Tibial artery (tissue), 4 donors: ENCODE data around the gene GNG7.
"Not testable (repeated sequence)": the region's sequence is repeated elsewhere in the genome, so short reads cannot be mapped to it uniquely, and the experiment has no call there.

Experiments
- DNase-seq, 2 donors: peaks; one replicate each; pipeline ENCODE4 v3.0.0-alpha.2; 2019
- H3K27ac ChIP-seq, 2 donors: fragments of 200-600 bp; sonication (generic) in 1 of 2; 1 replicate in 1 of 2; 2 replicates in 1 of 2; pipeline ENCODE4 v1.5.1; 2018 to 2019; ENCODE audit warnings: mild to moderate bottlenecking in 1 of 2
- H3K27me3 ChIP-seq, 2 donors: fragments of 200-600 bp; sonication (generic) in 1 of 2; one replicate each; pipeline versions ENCODE4 v1.5.1 to v1.6.0; 2016 to 2019
- H3K36me3 ChIP-seq, 3 donors: fragments of 200-600 bp; sonication (generic) in 2 of 3; one replicate each; pipeline ENCODE4 v1.5.1; 2016 to 2019; ENCODE audit warnings: mild to moderate bottlenecking in 2 of 3
- H3K4me1 ChIP-seq, 4 donors: fragments of 200-600 bp; sonication (generic) in 2 of 4; 1 replicate in 3 of 4; 2 replicates in 1 of 4; pipeline ENCODE4 v1.5.1; 2016 to 2019
- H3K4me3 ChIP-seq, 2 donors: fragments of 200-600 bp; sonication (generic) in 1 of 2; 1 replicate in 1 of 2; 2 replicates in 1 of 2; pipeline ENCODE4 v1.5.1; 2018 to 2019; ENCODE audit warnings: mild to moderate bottlenecking in 2 of 2
- H3K9me3 ChIP-seq, 3 donors: fragments of 200-600 bp; sonication (generic) in 1 of 3; one replicate each; pipeline ENCODE4 v1.5.1; 2016 to 2019
- CTCF ChIP-seq, 2 experiments: fragments of 200-600 bp in 1 of 2; fragments of 450-650 bp in 1 of 2; IDR thresholded peaks; one replicate each; pipeline ENCODE4 v1.5.1; 2017 to 2019; ENCODE audit warnings: antibody characterized with exemption in 2 of 2, mild to moderate bottlenecking in 1 of 2, moderate library complexity in 1 of 2
- intact Hi-C: fragments of 100-400 bp; cut with DNase I; formaldehyde crosslinking; loops from one replicate; pipeline ENCODE4 v1.15.0; 2023; ENCODE audit warnings: low total_unique reads

GNG7 gene

GRCh38 chr19:2574478-2574931, 128.0 kb downstream of the GNG7 start:
- no peak for TF ChIP-seq CTCF (IDR thresholded peaks at IDR 0.05)
- intact Hi-C loops = no loop called here

GRCh38 chr19:2573916-2574315, 128.6 kb downstream of the GNG7 start:
- Histone ChIP-seq H3K27me3 (no peaks in the 10 kb centered on the region), H3K36me3 (no peaks in the 10 kb centered on the region), H3K4me3 (no peak overlapping the region), H3K27ac (no peak overlapping the region), H3K4me1 (peaks cover 3 to 40% (median 35%) of the 10 kb centered on the region in 4 donors), H3K9me3 (no peaks in the 10 kb centered on the region)
- no peak for TF ChIP-seq CTCF (IDR thresholded peaks at IDR 0.05)
- peak; percentile 14 to 67 for DNase-seq
- intact Hi-C loops = no loop called here

More at GRCh38 chr19:2574478-2574931, 128.0 kb downstream of the GNG7 start:
- peak; percentile 15 to 65 for DNase-seq
- H3K27me3 ChIP-seq = no peaks in the 10 kb centered on the region
- no peak overlapping the region for H3K4me3 ChIP-seq
- no peaks in the 10 kb centered on the region for H3K9me3 ChIP-seq
- H3K4me1 ChIP-seq = peaks cover 3 to 46% (median 38%) of the 10 kb centered on the region in 4 donors
- peak overlapping the region; percentile 44 to 75 for H3K27ac ChIP-seq
- H3K36me3 ChIP-seq = no peaks in the 10 kb centered on the region

- H3K9me3 ChIP-seq, H3K27me3 ChIP-seq, intact Hi-C loops, H3K27ac ChIP-seq, H3K4me3 ChIP-seq, H3K36me3 ChIP-seq: not testable (repeated sequence)
- DNase-seq = peak in 1 of 2 donors; percentile 42
- H3K4me1 ChIP-seq = peaks cover 3 to 22% (median 19%) of the 10 kb centered on the region in 4 donors
Measured at GRCh38 chr19:2572152-2572551, 130.3 kb downstream of the GNG7 start.

DNA sequence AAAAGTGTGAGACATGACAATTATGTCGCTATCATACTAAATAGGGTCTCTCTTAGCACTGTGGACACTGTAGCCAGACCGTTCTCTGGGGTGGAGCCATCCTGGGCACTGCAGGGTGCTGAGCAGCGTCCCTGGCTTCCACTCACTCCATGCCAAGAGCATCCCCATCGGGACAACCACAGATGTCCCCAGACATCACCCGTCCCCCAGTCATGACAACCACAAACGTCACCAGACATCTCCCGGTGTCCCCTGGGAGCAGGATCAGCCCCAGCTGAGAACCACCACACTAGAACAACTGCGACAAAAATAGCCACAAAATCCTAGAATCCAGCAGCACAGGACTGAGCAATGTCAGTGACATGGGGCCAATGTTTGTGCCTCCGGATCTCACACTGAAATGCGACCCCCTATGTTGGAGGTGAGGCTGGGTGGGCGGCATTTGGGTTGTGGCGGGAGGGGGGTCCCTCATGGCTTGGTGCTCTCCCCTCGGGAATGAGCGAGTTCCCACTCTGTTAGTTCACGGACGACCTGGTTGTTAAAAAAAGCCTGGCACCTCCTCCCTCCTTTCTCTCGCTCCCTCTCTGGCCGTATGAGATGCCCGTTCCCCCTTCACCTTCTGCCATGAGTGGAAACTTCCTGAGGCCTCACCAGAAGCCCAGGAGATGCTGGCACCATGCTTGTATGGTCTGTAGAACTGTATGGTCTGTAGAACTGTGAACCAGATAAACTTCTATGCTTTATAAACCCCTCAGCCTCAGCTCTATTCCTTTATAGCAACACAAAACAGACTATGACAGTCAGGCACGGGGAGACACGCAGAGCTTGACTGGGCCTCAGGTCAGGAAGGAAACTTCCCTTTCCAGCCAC, 132.7 kb downstream of the GNG7 start:
- Histone ChIP-seq H3K9me3 (no peaks in the 10 kb centered on the region), H3K27me3 (no peaks in the 10 kb centered on the region), H3K4me1 (peaks cover 0 to under 1% (median 0%) of the 10 kb centered on the region in 4 donors), H3K36me3 (no peaks in the 10 kb centered on the region), H3K4me3 (no peak overlapping the region), H3K27ac (no peak overlapping the region)
- peak; percentile 18 to 65 for DNase-seq
- intact Hi-C loops = no loop called here
- no peak for TF ChIP-seq CTCF (IDR thresholded peaks at IDR 0.05)

DNA sequence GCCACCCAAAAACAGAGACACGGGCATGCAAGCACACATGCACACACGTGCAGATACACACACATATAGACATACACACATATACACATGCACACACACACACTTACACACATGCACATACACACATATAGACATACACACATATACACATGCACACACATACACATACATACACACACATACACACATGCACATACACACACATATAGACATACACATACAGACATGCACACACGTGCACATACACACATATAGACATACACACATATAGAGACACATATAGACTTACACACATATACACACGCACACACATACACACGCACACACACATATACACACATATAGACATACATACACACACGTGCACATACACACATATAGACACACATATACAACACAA, 134.5 kb downstream of the GNG7 start:
- intact Hi-C loops = no loop called here
- Histone ChIP-seq H3K36me3 (no peaks in the 10 kb centered on the region), H3K27ac (no peak overlapping the region), H3K4me3 (no peak overlapping the region), H3K27me3 (no peaks in the 10 kb centered on the region), H3K4me1 (no peaks in the 10 kb centered on the region), H3K9me3 (no peaks in the 10 kb centered on the region)
- TF ChIP-seq CTCF (IDR thresholded peaks at IDR 0.05) = no peak
- DNase-seq = no peak

DNA sequence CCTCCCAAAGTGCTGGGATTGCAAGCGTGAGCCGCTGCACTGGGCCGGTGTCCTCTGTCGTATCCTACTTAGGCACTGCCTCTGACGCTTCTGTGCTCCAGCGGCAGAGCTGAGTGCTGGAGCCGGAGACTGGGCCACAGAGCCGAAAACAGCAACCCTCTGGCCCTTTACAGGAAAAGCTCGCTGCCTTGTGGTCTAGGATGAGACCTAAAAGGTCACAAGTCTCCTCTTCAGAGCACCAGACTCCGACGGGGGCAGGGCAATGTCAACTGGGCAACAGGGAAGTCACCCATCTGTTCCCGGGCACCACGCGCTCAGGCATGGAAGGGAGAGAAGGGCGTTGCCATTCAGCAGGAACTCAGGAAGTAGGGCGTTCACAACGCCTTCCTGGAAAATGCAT, 134.9 kb downstream of the GNG7 start:
- Histone ChIP-seq H3K36me3 (no peaks in the 10 kb centered on the region), H3K4me3 (no peak overlapping the region), H3K27me3 (no peaks in the 10 kb centered on the region), H3K4me1 (no peaks in the 10 kb centered on the region), H3K27ac (no peak overlapping the region), H3K9me3 (no peaks in the 10 kb centered on the region)
- peak; percentile 82 to 86 for DNase-seq
- intact Hi-C loops = no loop called here
- TF ChIP-seq CTCF (IDR thresholded peaks at IDR 0.05) = no peak

DNA sequence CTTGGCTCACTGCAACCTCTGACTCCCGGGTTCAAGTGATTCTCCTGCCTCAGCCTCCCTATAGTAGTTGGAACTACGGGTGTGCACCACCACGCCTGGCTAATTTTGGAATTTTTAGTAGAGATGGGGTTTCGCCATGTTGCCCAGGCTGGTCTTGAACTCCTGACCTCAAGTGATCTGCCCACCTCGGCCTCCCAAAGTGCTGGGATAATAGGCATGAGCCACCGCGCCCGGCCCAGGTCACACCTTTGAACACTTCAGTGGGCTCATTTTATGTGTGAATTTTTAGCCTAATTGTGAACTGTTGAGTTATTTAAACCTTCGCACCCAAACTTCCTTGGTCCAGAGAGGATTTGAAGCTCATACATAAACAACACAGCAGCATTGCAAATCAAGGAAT, 138.9 kb downstream of the GNG7 start:
- intact Hi-C loops, H3K27me3 ChIP-seq, H3K4me1 ChIP-seq, H3K4me3 ChIP-seq, H3K27ac ChIP-seq, H3K36me3 ChIP-seq, H3K9me3 ChIP-seq: not testable (repeated sequence)
- peak in 1 of 2 donors; percentile 54 for DNase-seq
